ENCODE data around the gene KLF6.

DNA sequence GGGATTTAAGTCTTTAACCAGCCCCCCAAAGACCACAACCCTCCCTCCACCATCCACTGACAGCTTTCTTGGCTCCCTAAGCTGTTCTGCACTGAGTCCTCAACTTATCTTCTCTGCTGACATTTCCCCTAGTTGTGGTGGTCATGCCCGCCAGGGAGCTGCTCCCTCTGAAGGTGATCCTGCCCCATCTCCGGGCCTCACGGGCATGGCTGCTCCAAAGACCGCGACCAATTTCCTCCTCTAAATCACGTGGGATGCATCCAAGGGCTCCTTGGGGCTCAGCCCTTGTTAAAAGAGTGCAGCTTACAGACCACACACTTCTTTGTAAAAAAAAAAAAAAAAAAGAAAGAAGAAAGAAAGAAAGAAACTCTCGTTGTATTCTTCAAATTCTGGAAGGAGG is 27.1 kb upstream of the KLF6 start:
- TF ChIP-seq, protein P1, sequence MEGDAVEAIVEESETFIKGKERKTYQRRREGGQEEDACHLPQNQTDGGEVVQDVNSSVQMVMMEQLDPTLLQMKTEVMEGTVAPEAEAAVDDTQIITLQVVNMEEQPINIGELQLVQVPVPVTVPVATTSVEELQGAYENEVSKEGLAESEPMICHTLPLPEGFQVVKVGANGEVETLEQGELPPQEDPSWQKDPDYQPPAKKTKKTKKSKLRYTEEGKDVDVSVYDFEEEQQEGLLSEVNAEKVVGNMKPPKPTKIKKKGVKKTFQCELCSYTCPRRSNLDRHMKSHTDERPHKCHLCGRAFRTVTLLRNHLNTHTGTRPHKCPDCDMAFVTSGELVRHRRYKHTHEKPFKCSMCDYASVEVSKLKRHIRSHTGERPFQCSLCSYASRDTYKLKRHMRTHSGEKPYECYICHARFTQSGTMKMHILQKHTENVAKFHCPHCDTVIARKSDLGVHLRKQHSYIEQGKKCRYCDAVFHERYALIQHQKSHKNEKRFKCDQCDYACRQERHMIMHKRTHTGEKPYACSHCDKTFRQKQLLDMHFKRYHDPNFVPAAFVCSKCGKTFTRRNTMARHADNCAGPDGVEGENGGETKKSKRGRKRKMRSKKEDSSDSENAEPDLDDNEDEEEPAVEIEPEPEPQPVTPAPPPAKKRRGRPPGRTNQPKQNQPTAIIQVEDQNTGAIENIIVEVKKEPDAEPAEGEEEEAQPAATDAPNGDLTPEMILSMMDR (IDR thresholded peaks at IDR 0.05; ENCODE audit: insufficient read depth, low read length, poor library complexity, severe bottlenecking): no peak
- TF ChIP-seq EZH2phosphoT487 (conservative IDR thresholded peaks at IDR 0.05; ENCODE audit: low read length): no peak
